GM12878 (cell line): ENCODE results near the gene INTS7. TPM values are rescaled to one million over a fixed set of nuclear protein-coding genes. Genes with fewer than 3 reads are reported as not detected.

ENCODE experiments used
- ATAC-seq: fragments of 200-7000 bp; cut with Tn5 transposase; 3 replicates; pipeline ENCODE4 v1.9.1; 2020; ENCODE audit warnings: mild to moderate bottlenecking, moderate library complexity
- BruUV-seq: library from RNA; stranded (reverse); fragments of 400-500 nt; replicated peaks from 2 replicates; lab custom pipeline; 2021; lab: Mats Ljungman, UMichigan
- CTCF ChIA-PET: fragments of 300-600 bp; sonication (Branson Sonifier 250); formaldehyde crosslinking; extraction: SDS; loops from one replicate; lab custom pipeline; 2021; ENCODE audit warnings: inconsistent platforms; lab: Yijun Ruan, JAX
- POLR2A ChIA-PET: fragments of 350-600 bp; formaldehyde crosslinking; extraction: SDS; loops from one replicate; lab custom pipeline; 2021; ENCODE audit warnings: inconsistent platforms; lab: Charles Lee
- RAD21 ChIA-PET: fragments of 300-600 bp; sonication (Branson Sonifier 250); formaldehyde crosslinking; loops from one replicate; lab custom pipeline; 2023; ENCODE audit warnings: antibody characterized with exemption; ENCODE audit not compliant: unreplicated experiment; lab: Charles Lee
- SMC1A ChIA-PET: fragments of 300-600 bp; sonication (Branson Sonifier 250); formaldehyde crosslinking; loops from one replicate; lab custom pipeline; 2023; ENCODE audit not compliant: unreplicated experiment, uncharacterized antibody; lab: Charles Lee
- DNase-seq: peaks from one replicate; pipeline ENCODE4 v3.0.0-alpha.2; 2011; ENCODE audit warnings: low read depth, low spot score
- FAIRE-seq: peaks from 3 replicates; lab custom pipeline; 2011; peaks lifted over from hg19 to GRCh38; lab: Jason Lieb, UNC
- H2AFZ ChIP-seq: 2 replicates; pipeline ENCODE4 v1.6.0; 2011; ENCODE audit warnings: low read depth, low read length, control low read depth; ENCODE audit not compliant: control insufficient read depth
- H3K27ac ChIP-seq: 2 replicates; pipeline ENCODE4 v1.5.1; 2011; ENCODE audit warnings: control low read depth; ENCODE audit not compliant: control insufficient read depth, insufficient read depth
- H3K27me3 ChIP-seq, 2 experiments: replicated peaks in 1 of 2; 2 replicates each; pipeline versions ENCODE4 v1.6.0 to v1.6.1; 2011; ENCODE audit warnings: low read length in 1 of 2; ENCODE audit not compliant: control insufficient read depth in 2 of 2, insufficient read depth in 2 of 2
- H3K36me3 ChIP-seq, 2 experiments: 2 replicates each; pipeline ENCODE4 v1.5.1; 2011; ENCODE audit warnings: low read length in 1 of 2; ENCODE audit not compliant: control insufficient read depth in 2 of 2, insufficient read depth in 2 of 2
- H3K4me1 ChIP-seq: 2 replicates; pipeline ENCODE4 v1.6.1; 2011; ENCODE audit warnings: mild to moderate bottlenecking, low read length, moderate library complexity, mixed read lengths; ENCODE audit not compliant: control insufficient read depth, insufficient read depth
- H3K4me2 ChIP-seq: 2 replicates; pipeline ENCODE4 v1.6.0; 2011; ENCODE audit warnings: control low read depth; ENCODE audit not compliant: control insufficient read depth, insufficient read depth
- H3K4me3 ChIP-seq: fragments of 200-600 bp; sonication (generic); 2 replicates; pipeline ENCODE4 v1.5.1; 2016
- H3K79me2 ChIP-seq: 2 replicates; pipeline ENCODE4 v1.6.0; 2011; ENCODE audit warnings: low read length; ENCODE audit not compliant: control insufficient read depth, insufficient read depth
- H3K9ac ChIP-seq: 2 replicates; pipeline ENCODE4 v1.8.0; 2011; ENCODE audit warnings: low read length, control low read depth, mixed read lengths; ENCODE audit not compliant: control insufficient read depth, insufficient read depth
- H3K9me3 ChIP-seq: replicated peaks from 3 replicates; pipeline ENCODE4 v1.5.1; 2011; ENCODE audit warnings: mild to moderate bottlenecking, low read length; ENCODE audit not compliant: control insufficient read depth, insufficient read depth
- H4K20me1 ChIP-seq: 2 replicates; pipeline ENCODE4 v1.6.0; 2011; ENCODE audit not compliant: control insufficient read depth, insufficient read depth
- CBFB ChIP-seq: IDR thresholded peaks from 2 replicates; pipeline ENCODE4 v1.6.1; 2016; ENCODE audit warnings: antibody characterized with exemption, low read depth
- CREB1 ChIP-seq: IDR thresholded peaks from 2 replicates; pipeline ENCODE4 v1.6.1; 2012; ENCODE audit warnings: low read depth, mild to moderate bottlenecking, inconsistent platforms
- DPF2 ChIP-seq: fragments of 450-650 bp; IDR thresholded peaks from 2 replicates; pipeline ENCODE4 v1.6.1; 2017; ENCODE audit warnings: mild to moderate bottlenecking
- EED ChIP-seq: sonication (generic); IDR thresholded peaks from 2 replicates; pipeline ENCODE4 v1.6.1; 2016; ENCODE audit warnings: antibody characterized with exemption, low read depth
- HDAC2 ChIP-seq: fragments of 200-600 bp; sonication (generic); IDR thresholded peaks from 2 replicates; pipeline ENCODE4 v1.6.1; 2017
- NR2C1 ChIP-seq: fragments of 450-650 bp; IDR thresholded peaks from 2 replicates; pipeline ENCODE4 v1.6.1; 2017; ENCODE audit warnings: antibody characterized with exemption, mild to moderate bottlenecking, moderate library complexity
- POLR2AphosphoS5 ChIP-seq: IDR thresholded peaks from 2 replicates; pipeline ENCODE4 v1.6.1; 2011; ENCODE audit warnings: mild to moderate bottlenecking, low read length, inconsistent platforms
- RUNX3 ChIP-seq: IDR thresholded peaks from 2 replicates; pipeline ENCODE4 v1.6.1; 2012; ENCODE audit warnings: low read length, inconsistent platforms
- SIX5 ChIP-seq: IDR thresholded peaks from 2 replicates; pipeline ENCODE4 v1.6.1; 2011; ENCODE audit warnings: mild to moderate bottlenecking, low read depth, low read length, moderate library complexity; ENCODE audit not compliant: severe bottlenecking
- SP1 ChIP-seq: IDR thresholded peaks from one replicate; pipeline ENCODE4 v1.6.1; 2011; ENCODE audit warnings: low read depth, low read length
- SRF ChIP-seq, 2 experiments: IDR thresholded peaks; 2 replicates each; pipeline ENCODE4 v1.6.1; 2011; ENCODE audit warnings: low read depth in 2 of 2, low read length in 2 of 2, mild to moderate bottlenecking in 1 of 2, moderate library complexity in 1 of 2
- ZBED1 ChIP-seq: IDR thresholded peaks from 2 replicates; pipeline ENCODE4 v1.6.1; 2016; ENCODE audit warnings: borderline replicate concordance
- WGBS: methylation state at CpG from one replicate; pipeline ENCODE4 v1.1.6; 2016; ENCODE audit warnings: low lambda C conversion rate; ENCODE audit not compliant: insufficient replicate concordance, insufficient coverage; ENCODE audit errors: missing lambda C conversion rate; 5-methylcytosine and 5-hydroxymethylcytosine counted together
- in situ Hi-C: fragments of 300-500 bp; cut with MboI; formaldehyde crosslinking; loops from 9 replicates; pipeline ENCODE4 v1.14.3; 2018; ENCODE audit warnings: mixed read lengths
- intact Hi-C: fragments of 100-400 bp; cut with micrococcal nuclease; formaldehyde crosslinking; loops from one replicate; pipeline ENCODE4 v1.14.2; 2022; ENCODE audit not compliant: unreplicated experiment
- polyA plus RNA-seq, 11 experiments: library from polyadenylated mRNA; depleted of rRNA in 4 of 11; unstranded in 6 of 11; stranded (reverse) in 5 of 11; fragments of >200 nt; fragmentation: Nextera tagmentation in 4 of 11; fragmentation: Illumina TruSeq in 1 of 11; extraction: Ambion mirVana in 4 of 11; extraction: Trizol in 1 of 11; gene quantifications; 1 replicate in 1 of 11; 2 replicates in 10 of 11; pipeline versions ENCODE4 v1.2.1 to v1.2.3, GENCODE V29; 2011 to 2016; ENCODE audit warnings: inconsistent platforms in 2 of 11, missing spikeins in 2 of 11, low read depth in 1 of 11
- total RNA-seq, 4 experiments: library from RNA; depleted of rRNA in 3 of 4; stranded (reverse); fragments of >200 nt in 3 of 4; fragmentation: Illumina TruSeq in 1 of 4; extraction: Trizol in 1 of 4; gene quantifications; 2 replicates each; pipeline versions ENCODE4 v1.2.1 to v1.2.3, GENCODE V29; 2013 to 2021
- TF ChIP-seq, protein P1 (sequence below): IDR thresholded peaks from 2 replicates; pipeline ENCODE4 v1.6.1; 2011; ENCODE audit warnings: borderline replicate concordance, low read depth, mild to moderate bottlenecking, moderate library complexity, mixed read lengths, low read length; ENCODE audit not compliant: insufficient read depth; ENCODE audit errors: extremely low read length
- TF ChIP-seq, protein P2 (sequence below): fragments of 450-650 bp; IDR thresholded peaks from 2 replicates; pipeline ENCODE4 v1.6.1; 2017; ENCODE audit warnings: borderline replicate concordance

Gene INTS7
- total and polyA plus RNA-seq, 10 of the 15 experiments (the other 5 are each of a cell fraction or from before 2014, with no cell fraction given) = 17.1 to 49.1 (median 26.8) TPM

GRCh38 chr1:212055333-212055732 lies 20.0 kb upstream of the INTS7 start:
- Histone ChIP-seq H4K20me1 (no peaks in the 10 kb centered on the region), H2AFZ (no peak overlapping the region), H3K4me1 (no peaks in the 10 kb centered on the region), H3K9me3 (peaks cover 11% of the 10 kb centered on the region; the same call in 2 of the 3 replicates), H3K27ac (no peak overlapping the region), H3K36me3 (peaks cover 12 to 15% of the 10 kb centered on the region in 2 experiments), H3K4me3 (no peak overlapping the region)
- no TSS peak for BruUV-seq
- intact Hi-C loops = no loop called here
- ChIA-PET CTCF (interaction anchor here (0.9 to 2.5 kb wide), 6 partner anchors 8 to 26 kb away, joined by 3 to 9 read pairs (median 4); partner anchors contain the start of genes DTL and INTS7), RAD21 (no interaction called here)
- no peak for DNase-seq
- ATAC-seq = no peak
- WGBS = 100% methylated on average over 2 of the region's 2 CpGs
- FAIRE-seq = no peak
- TF ChIP-seq SP1 (no peak), SRF (IDR thresholded peaks at IDR 0.05; ENCODE audit: low read depth in 2 of 2, low read length in 2 of 2) (no peak), CBFB (no peak), RUNX3 (no peak), EED (no peak), POLR2AphosphoS5 (no peak), DPF2 (no peak), CREB1 (no peak), ZBED1 (no peak), SIX5 (no peak), NR2C1 (no peak), HDAC2 (no peak)
- TF ChIP-seq, protein P1, sequence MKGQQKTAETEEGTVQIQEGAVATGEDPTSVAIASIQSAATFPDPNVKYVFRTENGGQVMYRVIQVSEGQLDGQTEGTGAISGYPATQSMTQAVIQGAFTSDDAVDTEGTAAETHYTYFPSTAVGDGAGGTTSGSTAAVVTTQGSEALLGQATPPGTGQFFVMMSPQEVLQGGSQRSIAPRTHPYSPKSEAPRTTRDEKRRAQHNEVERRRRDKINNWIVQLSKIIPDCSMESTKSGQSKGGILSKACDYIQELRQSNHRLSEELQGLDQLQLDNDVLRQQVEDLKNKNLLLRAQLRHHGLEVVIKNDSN = no peak
- TF ChIP-seq, protein P2, sequence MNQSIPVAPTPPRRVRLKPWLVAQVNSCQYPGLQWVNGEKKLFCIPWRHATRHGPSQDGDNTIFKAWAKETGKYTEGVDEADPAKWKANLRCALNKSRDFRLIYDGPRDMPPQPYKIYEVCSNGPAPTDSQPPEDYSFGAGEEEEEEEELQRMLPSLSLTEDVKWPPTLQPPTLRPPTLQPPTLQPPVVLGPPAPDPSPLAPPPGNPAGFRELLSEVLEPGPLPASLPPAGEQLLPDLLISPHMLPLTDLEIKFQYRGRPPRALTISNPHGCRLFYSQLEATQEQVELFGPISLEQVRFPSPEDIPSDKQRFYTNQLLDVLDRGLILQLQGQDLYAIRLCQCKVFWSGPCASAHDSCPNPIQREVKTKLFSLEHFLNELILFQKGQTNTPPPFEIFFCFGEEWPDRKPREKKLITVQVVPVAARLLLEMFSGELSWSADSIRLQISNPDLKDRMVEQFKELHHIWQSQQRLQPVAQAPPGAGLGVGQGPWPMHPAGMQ = no peak
- TF ChIP-seq, all 136 proteins: peak for 0
- ChIA-PET SMC1A (interaction anchor here (0.6 to 1.4 kb wide), 2 partner anchors 15 to 401 kb away, joined by 3 to 4 read pairs; no protein-coding TSS in a partner anchor), POLR2A (interaction anchor here (0.7 kb wide), 1 partner anchor 11 kb away, joined by 5 read pairs; no protein-coding TSS in a partner anchor)
- Histone ChIP-seq H3K27me3 (no peaks in the 10 kb centered on the region), H3K79me2 (no peaks in the 10 kb centered on the region; the same call in 1 of the 2 replicates), H3K9ac (no peak overlapping the region), H3K4me2 (no peak overlapping the region)
- in situ Hi-C loops = no loop called here
